IgD-negative memory B cell (primary cell): Measurements from ENCODE around the gene FAM193B. TPM values are rescaled to one million over a fixed set of nuclear protein-coding genes. Genes with fewer than 3 reads are reported as not detected.
"Not testable (repeated sequence)": the region's sequence is repeated elsewhere in the genome, so short reads cannot be mapped to it uniquely, and the experiment has no call there.

Experiments used
- H3K27ac Mint-ChIP-seq, 3 donors: one replicate each; pipeline ENCODE4 v1.8.0; 2020 to 2022; ENCODE audit warnings: mild to moderate bottlenecking in 3 of 3, mixed read lengths in 3 of 3, moderate library complexity in 1 of 3
- H3K27me3 Mint-ChIP-seq: one replicate; pipeline ENCODE4 v1.8.0; 2021; ENCODE audit warnings: mixed read lengths
- H3K36me3 Mint-ChIP-seq: one replicate; pipeline ENCODE4 v1.8.0; 2020; ENCODE audit warnings: mild to moderate bottlenecking, mixed read lengths
- H3K4me1 Mint-ChIP-seq, 3 donors: one replicate each; pipeline ENCODE4 v1.8.0; 2020 to 2022; ENCODE audit warnings: mixed read lengths in 3 of 3, mild to moderate bottlenecking in 1 of 3
- H3K4me3 Mint-ChIP-seq, 4 donors: one replicate each; pipeline ENCODE4 v1.8.0; 2020 to 2022; ENCODE audit warnings: mild to moderate bottlenecking in 4 of 4, mixed read lengths in 4 of 4, moderate library complexity in 3 of 4
- H3K9me3 Mint-ChIP-seq, 3 donors: one replicate each; pipeline ENCODE4 v1.8.0; 2020 to 2021; ENCODE audit warnings: mixed read lengths in 3 of 3, mild to moderate bottlenecking in 1 of 3
- polyA plus RNA-seq: library from polyadenylated mRNA; unstranded; fragments of 300-500 nt; fragmentation: Illumina TruSeq; gene quantifications from one replicate; pipeline ENCODE4 v1.2.3, GENCODE V29; 2021

Gene FAM193B
- polyA plus RNA-seq, 1 donor from 2014 or later = 4.5 TPM

GRCh38 chr5:177593511-177593910 lies 39.1 kb upstream of the FAM193B start:
- Mint-ChIP-seq H3K9me3 (no peaks in the 10 kb centered on the region), H3K4me1 (peaks cover 7 to 14% (median 11%) of the 10 kb centered on the region in 3 donors), H3K27me3 (no peaks in the 10 kb centered on the region), H3K27ac (peak overlapping the region in 1 of 3 donors; percentile 39), H3K4me3 (peak overlapping the region; percentile 19 to 100 (median 91)), H3K36me3 (peaks cover 1% of the 10 kb centered on the region)

- peaks cover 4 to 12% (median 8%) of the 10 kb centered on the region in 3 donors for H3K4me1 Mint-ChIP-seq
- no peaks in the 10 kb centered on the region for H3K9me3 Mint-ChIP-seq
- H3K36me3 Mint-ChIP-seq = peaks cover 1% of the 10 kb centered on the region
- H3K27me3 Mint-ChIP-seq = no peaks in the 10 kb centered on the region
- peak overlapping the region; percentile 84 to 100 (median 98) for H3K4me3 Mint-ChIP-seq
- peak overlapping the region; percentile 43 to 98 (median 82) for H3K27ac Mint-ChIP-seq
These were observed 38.5 kb upstream of the FAM193B start for GRCh38 chr5:177592905-177593304.

GRCh38 chr5:177592010-177592834 lies 37.9 kb upstream of the FAM193B start, which contains the start of gene TMED9:
Gene TMED9 (plus strand): TSS chr5:177592203. CDS start chr5:177592215, 12 bp downstream.
- peaks cover 1% of the 10 kb centered on the region for H3K36me3 Mint-ChIP-seq

GRCh38 chr5:177591690-177592009 lies 37.3 kb upstream of the FAM193B start:
- Mint-ChIP-seq H3K4me1 (peaks cover 8 to 12% (median 8%) of the 10 kb centered on the region in 3 donors), H3K27me3 (no peaks in the 10 kb centered on the region), H3K9me3 (no peaks in the 10 kb centered on the region), H3K36me3 (peaks cover 1% of the 10 kb centered on the region), H3K27ac (peak overlapping the region in 2 of 3 donors; percentile 82 to 95), H3K4me3 (peak overlapping the region; percentile 84 to 100 (median 98))

More at GRCh38 chr5:177592010-177592834, 37.9 kb upstream of the FAM193B start, which contains the start of gene TMED9:
- peak within 1 kb of the TSS; percentile 43 to 98 (median 82) for H3K27ac Mint-ChIP-seq
- peak within 1 kb of the TSS; percentile 84 to 100 (median 98) for H3K4me3 Mint-ChIP-seq
- H3K9me3 Mint-ChIP-seq = no peaks in the 10 kb centered on the region
- peaks cover 4 to 9% (median 4%) of the 10 kb centered on the region in 3 donors for H3K4me1 Mint-ChIP-seq
- no peaks in the 10 kb centered on the region for H3K27me3 Mint-ChIP-seq

- Mint-ChIP-seq H3K27ac (peak overlapping the region in 2 of 3 donors; percentile 63 to 69), H3K4me3 (peak overlapping the region in 1 of 4 donors; percentile 10), H3K36me3 (peaks cover 1% of the 10 kb centered on the region)
These were observed 36.0 kb upstream of the FAM193B start for GRCh38 chr5:177590406-177590805.

GRCh38 chr5:177588413-177588909 lies 34.1 kb upstream of the FAM193B start:
- H3K36me3 Mint-ChIP-seq = peaks cover 1% of the 10 kb centered on the region
- peaks cover 6% of the 10 kb centered on the region for H3K27me3 Mint-ChIP-seq
- peak overlapping the region in 2 of 3 donors; percentile 18 to 54 for H3K27ac Mint-ChIP-seq
- H3K9me3 Mint-ChIP-seq = no peaks in the 10 kb centered on the region
- peaks cover 14 to 19% (median 15%) of the 10 kb centered on the region in 3 donors for H3K4me1 Mint-ChIP-seq
- H3K4me3 Mint-ChIP-seq = peak overlapping the region in 1 of 4 donors; percentile 56

More at GRCh38 chr5:177590406-177590805, 36.0 kb upstream of the FAM193B start:
- Mint-ChIP-seq H3K27me3 (peaks cover 2% of the 10 kb centered on the region), H3K4me1 (peaks cover 14 to 19% (median 15%) of the 10 kb centered on the region in 3 donors), H3K9me3 (no peaks in the 10 kb centered on the region)

GRCh38 chr5:177578316-177578715 lies 24.0 kb upstream of the FAM193B start:
- Mint-ChIP-seq H3K36me3 (peaks cover 3% of the 10 kb centered on the region), H3K27ac (no peak overlapping the region), H3K27me3 (peaks cover 4% of the 10 kb centered on the region), H3K9me3 (no peaks in the 10 kb centered on the region), H3K4me1 (no peaks in the 10 kb centered on the region), H3K4me3 (no peak overlapping the region)

- Mint-ChIP-seq H3K27ac (no peak overlapping the region), H3K27me3 (peaks cover 4% of the 10 kb centered on the region), H3K4me1 (peaks cover 0 to 1% (median 0%) of the 10 kb centered on the region in 3 donors), H3K4me3 (no peak overlapping the region), H3K36me3 (no peaks in the 10 kb centered on the region), H3K9me3 (no peaks in the 10 kb centered on the region)
These were observed 21.8 kb upstream of the FAM193B start for GRCh38 chr5:177576169-177576568.

GRCh38 chr5:177575488-177575887 lies 21.1 kb upstream of the FAM193B start:
- H3K36me3 Mint-ChIP-seq = no peaks in the 10 kb centered on the region
- no peaks in the 10 kb centered on the region for H3K9me3 Mint-ChIP-seq
- no peak overlapping the region for H3K27ac Mint-ChIP-seq
- peaks cover 4% of the 10 kb centered on the region for H3K27me3 Mint-ChIP-seq
- no peak overlapping the region for H3K4me3 Mint-ChIP-seq
- peaks cover 0 to 1% (median 0%) of the 10 kb centered on the region in 3 donors for H3K4me1 Mint-ChIP-seq

GRCh38 chr5:177569894-177570293 lies 15.5 kb upstream of the FAM193B start:
- H3K27me3 Mint-ChIP-seq = peaks cover 9% of the 10 kb centered on the region
- H3K27ac Mint-ChIP-seq = no peak overlapping the region
- peaks cover 0 to 4% (median 0%) of the 10 kb centered on the region in 3 donors for H3K4me1 Mint-ChIP-seq
- peaks cover 0 to 2% (median 0%) of the 10 kb centered on the region in 3 donors for H3K9me3 Mint-ChIP-seq
- H3K4me3 Mint-ChIP-seq = no peak overlapping the region
- no peaks in the 10 kb centered on the region for H3K36me3 Mint-ChIP-seq

- H3K27ac Mint-ChIP-seq = peak overlapping the region in 1 of 3 donors; percentile 77
These were observed 14.0 kb upstream of the FAM193B start for GRCh38 chr5:177568326-177568725.

GRCh38 chr5:177565046-177565445 lies 10.7 kb upstream of the FAM193B start:
- H3K27ac Mint-ChIP-seq = no peak overlapping the region
- H3K4me1 Mint-ChIP-seq = peaks cover 0 to 4% (median 0%) of the 10 kb centered on the region in 3 donors
- H3K4me3 Mint-ChIP-seq = no peak overlapping the region
- H3K9me3 Mint-ChIP-seq = peaks cover 0 to 2% (median 0%) of the 10 kb centered on the region in 3 donors
- H3K27me3 Mint-ChIP-seq = peaks cover 6% of the 10 kb centered on the region
- H3K36me3 Mint-ChIP-seq = no peaks in the 10 kb centered on the region

More at GRCh38 chr5:177568326-177568725, 14.0 kb upstream of the FAM193B start:
- Mint-ChIP-seq H3K9me3 (peaks cover 0 to 2% (median 0%) of the 10 kb centered on the region in 3 donors), H3K4me3 (no peak overlapping the region), H3K36me3 (no peaks in the 10 kb centered on the region), H3K27me3 (peaks cover 6% of the 10 kb centered on the region), H3K4me1 (peaks cover 0 to 4% (median 0%) of the 10 kb centered on the region in 3 donors)

GRCh38 chr5:177559446-177559941 lies 5.1 kb upstream of the FAM193B start:
- H3K27ac Mint-ChIP-seq, H3K9me3 Mint-ChIP-seq, H3K4me1 Mint-ChIP-seq, H3K36me3 Mint-ChIP-seq, H3K27me3 Mint-ChIP-seq, H3K4me3 Mint-ChIP-seq: not testable (repeated sequence)

GRCh38 chr5:177557796-177558195 lies 3.4 kb upstream of the FAM193B start:
- Mint-ChIP-seq H3K9me3 (no peaks in the 10 kb centered on the region), H3K36me3 (no peaks in the 10 kb centered on the region), H3K27me3 (no peaks in the 10 kb centered on the region), H3K4me3 (no peak overlapping the region), H3K4me1 (peaks cover 10 to 16% (median 14%) of the 10 kb centered on the region in 3 donors), H3K27ac (no peak overlapping the region)

GRCh38 chr5:177557041-177557647 lies 2.8 kb upstream of the FAM193B start:
- H3K4me3 Mint-ChIP-seq = no peak overlapping the region
- no peaks in the 10 kb centered on the region for H3K36me3 Mint-ChIP-seq
- H3K27ac Mint-ChIP-seq = peak overlapping the region in 1 of 3 donors; percentile 86
- no peaks in the 10 kb centered on the region for H3K9me3 Mint-ChIP-seq
- no peaks in the 10 kb centered on the region for H3K27me3 Mint-ChIP-seq
- peaks cover 14 to 20% (median 20%) of the 10 kb centered on the region in 3 donors for H3K4me1 Mint-ChIP-seq
